Peyer's patch (tissue), 4 donors: ENCODE measurements around the gene ECE2.

Source experiments
- CTCF ChIP-seq, 6 experiments: fragments of 450-650 bp in 4 of 6; fragments of 200-600 bp in 2 of 6; sonication (generic) in 1 of 6; IDR thresholded peaks; one replicate each; pipeline ENCODE4 v1.5.1; 2017 to 2019; ENCODE audit warnings: antibody characterized with exemption in 6 of 6, mild to moderate bottlenecking in 3 of 6, moderate library complexity in 1 of 6
- POLR2A ChIP-seq, 2 donors: fragments of 450-650 bp; IDR thresholded peaks; one replicate each; pipeline ENCODE4 v1.5.1; 2017; ENCODE audit warnings: antibody characterized with exemption in 2 of 2, mild to moderate bottlenecking in 2 of 2, moderate library complexity in 2 of 2

GRCh38 chr3:184234671-184235380 lies 41.0 kb upstream of the ECE2 start:
- no peak for TF ChIP-seq CTCF (IDR thresholded peaks at IDR 0.05)
- no peak for TF ChIP-seq POLR2A (IDR thresholded peaks at IDR 0.05)
